ENCODE measurements around the gene SGCA.

- no peak for TF ChIP-seq CTCF (conservative IDR thresholded peaks at IDR 0.05; ENCODE audit: low read length)
- no peak for TF ChIP-seq EZH2phosphoT487 (IDR thresholded peaks at IDR 0.05; ENCODE audit: borderline replicate concordance, low read depth, low read length)
Measured at GRCh38 chr17:50209133-50209471, 43.3 kb downstream of the SGCA start.
